8988T (cell line): Measurements from ENCODE around the gene HES6.
A peak's percentile ranks its signal among the peaks of the same experiment; 100 is the strongest.
"Not testable (repeated sequence)": the region's sequence is repeated elsewhere in the genome, so short reads cannot be mapped to it uniquely, and the experiment has no call there.

Source experiments
- DNase-seq: peaks from one replicate; pipeline ENCODE4 v3.0.0; 2011

Gene HES6

GRCh38 chr2:238272156-238272555 lies 32.3 kb upstream of the HES6 start:
- no peak for DNase-seq

- not testable (repeated sequence) for DNase-seq
Measured at GRCh38 chr2:238271686-238272085, 31.8 kb upstream of the HES6 start.

GRCh38 chr2:238271061-238271554 lies 31.3 kb upstream of the HES6 start:
- no peak for DNase-seq

- no peak for DNase-seq
Measured at GRCh38 chr2:238270606-238271005, 30.8 kb upstream of the HES6 start.

GRCh38 chr2:238269741-238270140 lies 29.9 kb upstream of the HES6 start:
- no peak for DNase-seq

- no peak for DNase-seq
Measured at GRCh38 chr2:238267884-238268680, 28.2 kb upstream of the HES6 start.

- no peak for DNase-seq
Measured at GRCh38 chr2:238267341-238267710, 27.5 kb upstream of the HES6 start.

GRCh38 chr2:238265605-238266004 lies 25.8 kb upstream of the HES6 start:
- no peak for DNase-seq

- DNase-seq = no peak
Measured at GRCh38 chr2:238264072-238264460, 24.2 kb upstream of the HES6 start.

GRCh38 chr2:238263204-238264071 lies 23.6 kb upstream of the HES6 start:
- DNase-seq = peak; percentile 78

- DNase-seq = no peak
Measured at GRCh38 chr2:238262496-238263122, 22.8 kb upstream of the HES6 start.

- no peak for DNase-seq
Measured at GRCh38 chr2:238261718-238262375, 22.0 kb upstream of the HES6 start.

- DNase-seq = no peak
Measured at GRCh38 chr2:238260883-238261282, 21.0 kb upstream of the HES6 start.

GRCh38 chr2:238259061-238260020 lies 19.5 kb upstream of the HES6 start:
- peak; percentile 59 for DNase-seq

- no peak for DNase-seq
Measured at GRCh38 chr2:238257786-238258700, 18.2 kb upstream of the HES6 start.

GRCh38 chr2:238256594-238257104 lies 16.8 kb upstream of the HES6 start:
- peak; percentile 90 for DNase-seq

GRCh38 chr2:238256111-238256510 lies 16.3 kb upstream of the HES6 start:
- no peak for DNase-seq

GRCh38 chr2:238255636-238256035 lies 15.8 kb upstream of the HES6 start:
- DNase-seq = no peak

GRCh38 chr2:238255151-238255551 lies 15.3 kb upstream of the HES6 start:
- no peak for DNase-seq

- DNase-seq = no peak
Measured at GRCh38 chr2:238254095-238254723, 14.4 kb upstream of the HES6 start.
